NCI-H345 treated with DMSO at 0.1 percent for 48 hours (cell line): ENCODE data around the gene CHD1L.
"Not testable (repeated sequence)": the region's sequence is repeated elsewhere in the genome, so short reads cannot be mapped to it uniquely, and the experiment has no call there.

Experiments used
- DNase-seq: peaks from one replicate; lab custom pipeline; 2025; ENCODE audit not compliant: unreplicated experiment; lab: John Stamatoyannopoulos, UW

CHD1L gene

DNA sequence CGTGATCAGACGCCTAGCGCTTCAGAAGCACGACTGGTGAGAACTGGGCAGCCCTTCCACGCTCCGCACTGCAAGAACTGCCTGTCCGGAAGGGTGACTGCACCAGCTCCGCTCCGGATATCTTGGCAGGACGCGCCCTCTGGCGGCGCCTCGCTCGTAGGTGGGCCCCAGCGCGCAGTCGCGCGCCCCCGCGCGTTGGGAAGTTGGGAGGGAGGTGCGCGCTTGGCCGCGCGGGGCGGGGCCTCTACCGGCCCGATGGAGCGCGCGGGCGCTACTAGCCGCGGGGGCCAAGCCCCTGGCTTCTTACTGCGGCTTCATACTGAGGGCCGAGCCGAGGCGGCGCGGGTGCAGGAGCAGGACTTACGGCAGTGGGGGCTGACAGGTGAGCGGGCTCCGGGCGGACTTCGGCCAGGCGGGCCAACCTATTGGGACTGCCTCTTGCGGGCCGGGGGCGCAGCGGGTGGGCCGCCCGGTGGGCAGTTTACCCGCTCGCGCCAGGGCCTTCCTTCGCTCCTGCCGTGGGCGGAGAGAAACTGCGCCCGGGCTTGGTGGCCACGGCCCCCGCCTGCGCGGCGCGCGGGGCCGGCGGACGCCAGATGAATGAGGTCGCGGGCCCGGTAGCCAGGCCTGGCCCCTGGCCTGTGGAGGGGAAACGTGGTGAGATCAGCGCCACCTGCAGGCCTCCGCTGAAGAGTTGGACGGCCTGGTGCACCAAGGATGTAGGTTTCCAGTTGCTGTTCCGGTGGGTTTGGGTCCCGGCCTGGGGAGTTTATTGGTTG is at the start of gene CHD1L:
Gene CHD1L (plus strand): TSS at position 236 of the 779 bp plus-strand sequence. CDS start 20 bp downstream, at position 256.
- DNase-seq: peak; percentile 99

DNA sequence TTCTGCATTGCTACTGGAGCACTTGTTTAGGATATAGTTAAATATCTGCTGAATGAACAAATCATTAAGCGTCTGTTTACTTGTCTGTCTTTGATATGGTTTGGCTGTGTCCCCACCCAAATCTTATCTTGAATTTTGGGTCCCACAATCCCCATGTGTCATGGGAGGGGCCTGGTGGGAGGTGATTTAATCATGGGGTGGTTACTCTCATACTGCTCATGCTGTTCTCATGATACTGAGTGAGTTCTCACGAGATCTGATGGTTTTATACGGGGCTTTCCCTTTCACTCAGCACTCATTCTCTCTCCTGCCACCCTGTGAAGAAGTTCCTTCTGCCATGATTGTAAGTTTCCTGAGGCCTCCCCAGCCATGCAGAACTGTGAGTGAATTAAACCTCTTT is 45.2 kb upstream of the CHD1L start:
- not testable (repeated sequence) for DNase-seq

DNA sequence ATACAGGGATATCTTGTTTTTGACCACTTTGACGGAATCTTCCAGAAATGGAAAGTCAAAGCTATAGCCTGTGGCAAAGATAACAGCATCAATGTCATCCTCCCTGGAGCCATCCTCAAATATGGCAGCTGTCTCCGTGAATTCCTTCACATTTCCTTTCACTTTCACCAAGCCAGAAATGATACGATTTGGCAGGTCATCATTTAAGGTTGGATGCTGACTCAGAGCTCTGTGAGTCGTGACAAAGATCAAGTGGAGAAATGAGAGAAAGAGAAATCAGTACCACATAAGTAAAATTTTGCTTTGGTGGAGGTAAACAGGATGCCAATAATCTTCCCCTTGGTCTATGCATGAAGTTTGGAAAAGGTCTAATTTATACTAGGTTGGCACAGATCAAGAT is 41.2 kb upstream of the CHD1L start:
- DNase-seq: no peak

DNA sequence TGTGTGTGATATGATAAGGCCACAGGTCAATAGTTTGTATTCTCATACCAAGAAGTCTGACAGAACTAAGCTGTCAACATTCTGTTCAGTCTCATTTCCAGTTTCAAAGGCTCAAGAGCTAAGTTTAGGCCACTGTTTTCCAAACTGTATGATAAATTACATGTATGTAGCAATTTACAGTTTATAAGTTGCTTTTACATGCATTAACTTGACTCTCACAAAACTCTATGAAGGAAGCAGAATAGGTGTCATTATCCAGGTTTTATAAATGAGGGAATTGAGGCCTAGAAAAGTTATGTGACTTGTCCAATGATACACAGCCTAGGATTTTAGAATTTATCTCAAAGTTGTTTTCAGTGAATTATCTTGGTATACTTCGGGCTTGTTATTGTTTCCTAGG is 40.7 kb upstream of the CHD1L start:
- no peak for DNase-seq

DNA sequence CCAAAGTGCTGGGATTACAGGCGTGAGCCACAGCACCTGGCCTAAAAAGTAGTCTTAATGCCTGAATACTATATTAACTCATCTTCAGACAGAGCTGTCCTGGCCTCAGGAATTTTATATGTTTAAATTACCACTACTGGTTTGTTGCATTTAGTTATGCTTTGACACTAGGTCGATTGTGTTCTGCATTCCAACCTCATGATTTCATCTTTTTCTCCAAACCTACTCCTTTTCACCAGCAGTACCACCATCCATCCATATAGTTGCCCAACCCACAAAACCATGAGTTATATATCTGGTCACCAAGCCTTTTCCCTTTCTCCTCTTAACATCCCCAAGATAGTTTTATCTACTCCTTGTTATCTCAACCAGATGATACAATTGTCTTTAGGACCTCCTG is 39.9 kb upstream of the CHD1L start:
- no peak for DNase-seq

DNA sequence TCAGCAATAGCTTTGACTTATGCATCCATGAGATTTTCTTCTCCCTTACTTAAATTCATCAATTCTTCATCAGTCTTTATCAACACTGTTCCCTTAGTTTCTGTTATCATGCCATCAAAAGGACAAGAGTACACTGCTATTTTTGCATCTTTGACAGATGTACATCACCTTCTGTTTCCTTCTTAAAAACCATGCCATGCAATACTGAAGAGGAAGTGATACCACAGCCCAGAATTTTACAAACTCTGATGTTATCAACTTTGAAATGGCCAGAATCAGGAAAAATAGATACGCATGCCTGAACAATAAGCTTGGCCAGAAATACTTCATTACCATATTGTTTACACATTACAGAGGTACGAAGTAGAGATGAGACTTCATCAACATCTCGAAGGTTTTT is 38.4 kb upstream of the CHD1L start:
- no peak for DNase-seq

DNA sequence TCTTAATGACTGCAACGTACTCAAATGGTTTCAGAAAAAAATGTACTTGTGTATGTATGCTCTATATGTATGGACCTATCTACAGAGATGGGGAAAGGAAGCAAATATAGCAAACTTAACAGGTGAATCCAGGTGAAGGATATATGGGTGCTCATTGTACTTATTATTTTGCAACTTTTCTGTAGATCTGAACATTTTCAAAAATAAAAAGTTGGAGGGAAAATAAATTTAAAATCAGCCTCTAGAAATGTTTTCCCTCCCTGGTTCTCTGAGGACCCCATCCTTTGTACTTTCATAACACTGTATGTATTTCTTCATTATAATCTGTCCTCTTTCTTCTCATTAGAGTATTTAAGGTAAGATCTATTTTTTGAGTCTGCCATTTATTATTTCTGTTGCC is 35.3 kb upstream of the CHD1L start:
- DNase-seq: no peak

DNA sequence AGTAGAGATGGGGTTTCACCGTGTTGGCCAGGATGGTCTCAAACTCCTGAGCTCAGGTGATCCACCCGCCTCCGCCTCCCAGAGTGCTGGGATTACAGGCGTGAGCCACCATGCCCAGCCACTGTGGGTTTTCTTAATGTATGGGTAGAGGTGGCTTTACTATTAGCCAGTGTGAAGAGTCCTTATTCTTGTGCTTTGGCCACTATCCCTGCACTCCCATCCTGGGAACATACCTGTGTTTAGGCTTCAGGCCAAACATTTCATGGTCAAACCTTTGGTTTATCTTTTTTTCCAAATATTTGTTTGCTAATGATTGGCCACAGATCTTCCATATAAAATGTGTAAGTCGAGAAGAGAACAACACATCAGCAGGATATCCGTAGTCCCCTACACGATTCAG is 33.9 kb upstream of the CHD1L start:
- no peak for DNase-seq

DNA sequence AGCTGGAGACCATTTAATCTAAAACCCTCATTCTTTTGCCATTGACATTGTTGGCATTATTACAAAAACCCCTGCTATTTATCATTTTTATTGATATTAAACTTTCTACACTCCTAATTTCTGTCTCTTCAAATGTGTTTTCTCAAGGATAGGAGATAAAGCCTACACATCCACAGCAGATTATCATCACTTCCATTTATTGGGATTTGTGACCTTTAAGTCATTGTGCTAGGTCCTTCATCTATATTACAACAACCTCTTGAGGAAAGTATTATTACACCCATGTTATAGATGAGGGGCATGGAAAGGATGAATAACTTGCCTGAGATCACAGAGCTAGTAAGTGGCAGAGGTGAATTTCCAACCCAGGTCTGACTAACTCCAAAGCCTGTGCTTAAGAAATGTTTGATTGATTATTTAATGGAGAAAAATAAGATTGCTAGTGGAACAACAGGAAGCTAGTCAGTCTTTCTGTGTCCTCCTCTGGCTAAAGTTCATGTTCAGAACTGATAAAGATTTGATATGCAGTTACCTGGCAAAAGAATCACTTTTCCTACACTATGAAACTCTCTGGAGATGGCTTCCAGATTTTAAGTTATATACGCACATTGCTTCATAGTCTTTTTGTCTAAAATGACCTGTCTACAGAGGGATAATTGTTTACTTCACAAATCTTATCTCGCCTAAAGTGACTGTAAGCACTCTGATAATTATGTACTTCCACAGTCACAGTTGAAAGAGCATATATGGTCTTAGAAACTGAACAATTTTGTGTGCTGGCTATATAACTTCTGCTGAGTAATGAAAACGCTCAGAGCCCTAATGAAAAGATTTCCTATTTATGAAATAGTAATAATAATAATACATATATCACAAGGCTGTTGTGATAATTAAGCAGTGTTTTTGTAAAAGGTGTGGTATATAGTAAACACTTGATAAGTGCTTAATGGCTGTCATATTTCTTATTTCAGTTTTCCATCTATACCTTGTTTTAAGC is 32.4 kb upstream of the CHD1L start:
- no peak for DNase-seq

DNA sequence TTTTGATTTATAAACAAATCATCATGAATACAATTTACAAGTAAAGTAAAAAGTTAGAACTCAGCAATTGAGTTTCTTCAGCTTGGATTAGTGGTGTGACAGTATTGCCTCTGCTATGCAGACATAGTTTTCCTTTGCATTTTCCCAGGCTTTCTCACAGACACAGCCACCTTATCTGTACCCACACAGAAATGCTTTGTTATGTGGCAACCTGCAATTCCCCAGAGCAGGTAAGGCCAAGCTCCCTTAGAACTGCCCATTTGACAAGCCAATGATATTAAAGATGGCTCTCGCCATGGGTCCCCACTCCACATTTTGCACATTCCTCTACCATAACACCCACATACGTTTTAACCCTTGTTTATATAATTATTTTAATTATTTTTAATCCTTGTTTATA is 31.5 kb upstream of the CHD1L start:
- no peak for DNase-seq

DNA sequence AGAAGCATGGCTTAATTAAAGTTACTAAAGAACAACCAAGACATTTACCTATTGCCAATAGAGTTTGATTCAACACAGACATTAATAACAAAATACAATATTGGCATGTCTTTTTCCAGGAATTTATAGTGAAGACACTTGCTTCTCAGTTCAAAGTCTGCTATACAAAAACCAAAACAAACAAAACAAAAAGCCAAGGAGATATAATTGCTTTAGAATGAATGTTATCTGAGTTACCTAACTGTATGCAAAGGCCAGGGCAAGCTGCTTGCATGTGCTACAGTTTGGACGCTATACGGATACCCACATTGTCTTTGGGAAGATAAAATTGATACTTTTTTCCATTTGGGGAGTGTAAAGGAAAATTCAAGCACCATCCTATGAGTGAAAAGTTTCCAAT is 30.9 kb upstream of the CHD1L start:
- DNase-seq: no peak

DNA sequence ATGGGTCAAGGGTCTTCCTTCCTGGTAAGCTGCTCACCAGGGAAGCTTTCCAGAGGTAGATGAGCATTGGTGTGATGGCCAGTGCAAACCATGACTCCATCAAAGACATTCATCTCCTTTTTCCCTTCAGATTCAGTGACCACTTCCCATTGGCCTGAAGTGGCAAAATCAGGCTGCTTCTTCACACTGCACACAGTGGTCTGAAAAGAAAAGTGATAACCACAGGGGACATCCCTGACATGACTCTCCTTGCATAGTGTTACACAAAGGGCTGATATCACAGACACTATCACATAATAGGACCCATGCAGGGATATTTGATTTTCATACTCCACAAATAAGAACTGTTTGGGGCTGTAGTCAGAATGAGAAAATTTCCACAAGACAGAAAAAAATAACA is 29.2 kb upstream of the CHD1L start:
- DNase-seq: no peak

DNA sequence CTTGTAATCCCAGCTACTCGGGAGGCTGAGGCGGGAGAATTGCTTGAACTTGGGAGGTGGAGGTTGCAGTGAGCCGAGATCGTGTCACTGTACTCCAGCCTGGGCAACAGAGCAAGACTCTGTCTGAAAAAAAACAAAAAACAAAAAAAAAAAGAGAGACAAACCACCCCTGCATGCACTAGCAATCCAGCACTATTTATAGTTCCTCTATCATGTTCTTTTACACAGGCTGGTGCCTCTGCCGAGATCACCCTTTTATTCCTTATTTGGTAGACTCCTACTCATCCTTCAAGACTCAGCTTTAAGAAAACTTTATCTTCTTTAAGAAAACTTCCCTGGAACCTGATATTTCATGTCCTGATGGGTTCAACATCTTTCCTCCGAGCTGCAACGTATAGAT is 28.2 kb upstream of the CHD1L start:
- no peak for DNase-seq

DNA sequence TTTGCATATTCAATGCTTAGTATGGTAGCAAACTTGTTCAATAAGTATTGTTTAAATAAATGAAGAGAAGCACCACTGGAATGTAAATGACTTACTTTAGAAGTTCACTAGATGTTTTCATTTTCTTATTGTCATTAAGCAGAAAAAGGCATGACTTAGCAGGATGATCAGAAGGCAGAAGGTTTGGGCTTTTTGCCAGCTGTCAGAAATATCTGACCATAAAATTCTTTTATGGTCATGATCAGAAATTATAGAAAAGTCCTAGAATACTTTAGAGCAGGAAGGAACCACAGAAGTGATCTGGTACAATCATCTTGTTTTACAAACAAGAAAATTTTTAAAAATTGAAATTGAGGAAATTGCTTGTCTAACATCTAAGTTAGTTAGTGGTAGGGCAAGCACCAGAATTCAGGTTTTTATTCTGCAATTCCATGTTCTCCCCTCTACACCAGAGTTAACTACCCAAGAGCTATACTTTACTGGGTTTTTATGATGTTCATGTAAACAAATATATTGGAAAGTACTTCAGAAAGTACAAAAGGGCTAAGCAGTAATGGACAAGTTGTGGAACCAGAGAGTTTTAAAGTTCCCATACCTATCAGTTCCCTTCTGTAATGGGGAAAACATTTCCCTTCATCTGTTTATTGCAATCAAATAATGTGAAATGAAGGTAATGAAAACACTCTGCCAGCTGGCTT is 27.5 kb upstream of the CHD1L start:
- no peak for DNase-seq

DNA sequence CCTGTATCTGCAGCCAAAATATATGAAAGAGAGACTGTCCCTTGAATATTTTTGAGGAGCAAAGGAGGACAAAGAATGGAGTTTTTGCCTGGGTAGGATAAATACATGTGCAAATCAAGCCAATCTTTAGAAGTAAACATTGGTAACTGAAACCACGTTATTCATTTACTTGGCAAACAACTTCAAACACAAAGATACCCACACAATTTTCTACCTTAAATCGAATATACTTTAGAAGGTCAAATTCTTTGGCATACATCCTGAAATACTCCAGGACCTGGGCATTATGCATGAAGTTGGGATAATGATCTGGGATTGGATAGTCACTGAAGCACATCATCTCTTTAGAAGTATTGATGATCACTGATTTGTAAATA is 27.0 kb upstream of the CHD1L start:
- DNase-seq: no peak

DNA sequence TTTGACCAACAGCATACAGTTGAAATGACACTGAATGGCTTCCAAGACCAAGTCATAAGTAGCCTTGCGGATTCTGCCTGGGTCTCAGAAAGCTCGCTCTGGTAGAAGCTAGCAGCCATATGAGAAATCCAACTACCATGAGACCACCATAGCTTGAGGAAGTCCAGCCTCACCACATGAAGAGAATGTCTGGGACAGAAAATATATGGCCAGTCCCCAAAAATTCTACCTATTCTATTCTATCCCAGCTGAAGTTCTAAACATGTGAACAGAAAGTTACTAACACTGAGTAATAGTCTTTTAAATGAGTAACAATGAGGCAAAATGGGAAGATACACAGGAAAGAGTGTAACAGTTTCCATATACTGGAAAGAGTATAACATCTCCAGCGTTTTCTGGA is 26.4 kb upstream of the CHD1L start:
- DNase-seq: no peak

DNA sequence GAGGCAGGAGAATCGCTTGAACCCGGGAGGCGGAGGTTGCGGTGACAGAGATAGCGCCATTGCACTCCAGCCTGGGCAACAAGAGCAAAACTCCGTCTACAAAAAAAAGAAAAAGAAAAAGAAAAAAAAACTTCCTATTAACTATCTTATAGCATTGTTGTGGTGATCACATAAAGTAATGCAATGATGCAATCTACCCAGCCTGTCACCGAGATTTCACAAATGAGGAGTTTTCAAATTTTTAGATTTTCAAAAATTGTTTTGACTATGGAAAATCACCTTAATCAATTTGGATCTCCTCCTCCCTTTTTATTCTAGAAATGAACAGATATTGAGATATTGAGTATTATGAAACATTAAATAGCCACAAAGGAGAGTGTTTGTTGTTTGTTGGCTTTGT is 25.3 kb upstream of the CHD1L start:
- no peak for DNase-seq

DNA sequence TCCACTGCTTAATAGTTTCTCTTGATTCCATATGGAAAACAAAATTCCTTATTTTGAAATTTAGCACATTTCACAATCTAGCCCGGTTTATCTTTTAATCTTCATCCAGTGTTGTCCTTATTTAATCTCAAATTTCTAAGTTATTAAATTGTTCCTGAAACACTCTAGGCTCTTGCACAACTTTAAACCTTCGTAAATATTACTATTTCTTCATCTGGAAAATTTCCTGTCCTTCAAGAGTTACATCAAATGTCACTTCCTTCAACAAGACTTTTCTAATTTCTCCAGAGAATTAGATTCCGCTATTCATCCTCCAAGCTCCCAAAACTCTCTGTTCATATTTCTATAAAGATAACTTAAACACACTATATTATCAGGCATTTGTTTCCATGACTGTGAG is 23.9 kb upstream of the CHD1L start:
- DNase-seq: no peak

DNA sequence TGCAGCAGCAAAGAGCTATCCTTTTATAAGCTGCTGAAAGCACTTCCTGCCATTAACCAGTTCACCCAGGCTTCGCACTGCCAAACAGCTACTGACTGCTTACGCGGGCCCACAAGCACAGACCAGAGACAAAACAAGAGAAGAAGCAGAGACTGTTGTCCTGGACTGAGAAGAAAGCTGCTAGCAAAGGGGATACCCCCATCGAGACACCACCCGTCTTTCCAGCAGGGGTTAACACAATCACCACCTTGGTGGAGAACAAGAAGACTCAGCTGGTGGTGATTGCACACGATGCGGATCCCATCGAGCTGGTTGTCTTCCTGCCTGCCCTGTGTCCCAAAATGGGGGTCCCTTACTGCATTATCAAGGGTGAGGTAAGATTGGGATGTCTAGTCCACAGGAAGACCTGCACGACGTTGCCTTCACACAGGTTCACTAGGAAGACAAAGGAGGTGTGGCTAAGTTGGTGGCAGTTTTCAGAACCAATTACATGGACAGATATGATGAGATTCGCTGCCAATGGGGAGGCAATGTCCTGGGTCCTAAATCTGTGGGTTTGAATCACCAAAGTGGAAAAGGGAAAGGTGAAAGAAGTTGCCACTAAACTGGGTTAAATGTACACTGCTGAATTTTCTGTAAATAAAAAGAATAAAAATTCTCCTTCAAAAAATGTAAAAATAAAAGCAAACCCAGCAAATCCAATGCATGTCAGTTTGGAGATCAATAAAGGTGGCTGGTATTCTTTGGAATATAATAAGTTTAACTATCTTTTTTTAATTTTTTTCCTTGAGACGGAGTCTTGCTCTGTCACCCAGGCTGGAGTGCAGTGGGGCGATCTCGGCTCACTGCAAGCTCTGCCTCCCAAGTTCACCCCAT is 18.5 kb upstream of the CHD1L start:
- DNase-seq: no peak

DNA sequence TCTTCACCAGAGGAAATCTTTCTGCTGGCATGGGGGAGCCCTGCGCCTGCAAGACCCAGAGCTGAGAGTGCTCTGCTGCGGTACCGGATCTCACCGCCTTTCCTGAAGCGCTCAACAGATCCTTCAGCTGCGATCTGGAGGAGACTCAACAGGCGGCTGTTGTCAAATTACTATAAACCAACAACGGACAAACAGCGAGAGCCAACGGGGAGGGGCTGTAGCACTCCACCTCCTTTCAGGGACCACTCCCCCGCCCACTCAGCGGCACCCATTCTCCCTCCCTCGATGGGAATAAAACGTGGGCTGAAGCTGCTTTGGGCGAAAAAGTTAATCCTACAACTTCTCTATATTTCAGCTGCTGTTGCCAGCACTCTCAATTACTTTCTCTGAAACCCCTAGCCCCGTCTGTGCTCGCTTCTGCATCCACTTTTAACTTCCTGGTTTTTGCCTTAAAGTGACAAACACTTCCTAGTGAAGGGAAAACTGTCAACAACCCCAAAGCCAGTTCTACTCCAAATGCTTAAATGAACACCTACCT is 17.2 kb upstream of the CHD1L start, which contains the start of gene FMO5:
Gene FMO5 (minus strand): TSS at position 147 of the 538 bp plus-strand sequence. CDS start 310 bp downstream, outside the sequence.
- peak; percentile 71 for DNase-seq
